VCaP (cell line): ENCODE results near the gene H3-3A.
"Not testable (repeated sequence)": the region's sequence is repeated elsewhere in the genome, so short reads cannot be mapped to it uniquely, and the experiment has no call there.

Experiments used
- H3K27ac ChIP-seq: fragments of 450-650 bp; 2 replicates; pipeline ENCODE4 v1.5.1; 2017
- TF ChIP-seq, protein P1 (sequence below): fragments of 450-650 bp; conservative IDR thresholded peaks from 2 replicates; pipeline ENCODE4 v1.5.1; 2017; ENCODE audit warnings: mild to moderate bottlenecking, moderate library complexity

The H3-3A gene

DNA sequence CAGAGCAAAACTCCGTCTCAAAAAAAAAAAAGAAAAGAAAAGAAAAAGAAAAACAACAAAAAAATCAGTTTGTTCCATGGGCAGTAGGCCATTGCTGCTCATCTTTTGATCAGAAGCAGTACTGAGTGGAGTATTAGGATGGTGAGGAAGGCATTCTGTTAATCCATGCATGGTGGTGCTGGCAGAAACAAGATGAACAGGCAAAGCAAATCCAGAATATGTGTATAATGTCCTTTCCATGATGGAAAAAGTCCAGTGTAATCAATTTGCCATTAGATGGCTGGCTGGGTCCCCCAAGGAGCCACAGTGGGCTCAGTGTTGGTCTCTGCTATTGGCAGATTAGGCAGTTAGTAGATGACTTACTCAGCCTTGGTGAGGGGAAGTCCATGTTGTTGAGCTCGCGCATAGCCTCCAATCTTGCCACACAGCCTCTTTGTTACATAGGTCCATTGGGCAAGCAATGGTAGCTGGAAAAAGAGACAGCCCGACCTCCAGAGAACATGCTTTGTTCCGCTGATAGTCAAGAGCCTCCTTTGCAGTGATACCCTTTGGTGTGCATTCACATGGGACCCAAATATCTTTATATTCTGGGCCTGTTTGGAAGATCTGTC is 23.3 kb downstream of the H3-3A start:
- no peak overlapping the region for H3K27ac ChIP-seq
- TF ChIP-seq, protein P1, sequence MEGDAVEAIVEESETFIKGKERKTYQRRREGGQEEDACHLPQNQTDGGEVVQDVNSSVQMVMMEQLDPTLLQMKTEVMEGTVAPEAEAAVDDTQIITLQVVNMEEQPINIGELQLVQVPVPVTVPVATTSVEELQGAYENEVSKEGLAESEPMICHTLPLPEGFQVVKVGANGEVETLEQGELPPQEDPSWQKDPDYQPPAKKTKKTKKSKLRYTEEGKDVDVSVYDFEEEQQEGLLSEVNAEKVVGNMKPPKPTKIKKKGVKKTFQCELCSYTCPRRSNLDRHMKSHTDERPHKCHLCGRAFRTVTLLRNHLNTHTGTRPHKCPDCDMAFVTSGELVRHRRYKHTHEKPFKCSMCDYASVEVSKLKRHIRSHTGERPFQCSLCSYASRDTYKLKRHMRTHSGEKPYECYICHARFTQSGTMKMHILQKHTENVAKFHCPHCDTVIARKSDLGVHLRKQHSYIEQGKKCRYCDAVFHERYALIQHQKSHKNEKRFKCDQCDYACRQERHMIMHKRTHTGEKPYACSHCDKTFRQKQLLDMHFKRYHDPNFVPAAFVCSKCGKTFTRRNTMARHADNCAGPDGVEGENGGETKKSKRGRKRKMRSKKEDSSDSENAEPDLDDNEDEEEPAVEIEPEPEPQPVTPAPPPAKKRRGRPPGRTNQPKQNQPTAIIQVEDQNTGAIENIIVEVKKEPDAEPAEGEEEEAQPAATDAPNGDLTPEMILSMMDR: no peak

DNA sequence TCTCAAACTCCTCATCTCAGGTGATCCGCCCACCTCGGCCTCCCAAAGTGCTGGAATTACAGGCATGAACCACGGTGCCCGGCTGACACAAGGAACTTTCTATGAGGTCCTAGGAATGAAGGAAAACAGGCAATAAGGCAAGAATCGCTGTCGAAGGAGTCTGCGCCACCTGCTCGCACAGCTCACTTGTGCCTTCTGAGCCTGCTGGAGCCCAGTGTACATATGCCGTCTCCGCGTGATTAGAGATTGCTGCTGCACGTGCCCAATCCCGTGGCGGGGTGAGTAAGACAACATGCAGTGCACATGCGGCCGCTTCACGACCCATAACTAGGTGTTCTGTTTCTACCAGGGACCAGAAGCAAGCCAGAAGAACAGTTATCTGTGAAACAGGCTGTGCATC is 24.3 kb downstream of the H3-3A start:
- no peak overlapping the region for H3K27ac ChIP-seq
- TF ChIP-seq, protein P1: no peak

DNA sequence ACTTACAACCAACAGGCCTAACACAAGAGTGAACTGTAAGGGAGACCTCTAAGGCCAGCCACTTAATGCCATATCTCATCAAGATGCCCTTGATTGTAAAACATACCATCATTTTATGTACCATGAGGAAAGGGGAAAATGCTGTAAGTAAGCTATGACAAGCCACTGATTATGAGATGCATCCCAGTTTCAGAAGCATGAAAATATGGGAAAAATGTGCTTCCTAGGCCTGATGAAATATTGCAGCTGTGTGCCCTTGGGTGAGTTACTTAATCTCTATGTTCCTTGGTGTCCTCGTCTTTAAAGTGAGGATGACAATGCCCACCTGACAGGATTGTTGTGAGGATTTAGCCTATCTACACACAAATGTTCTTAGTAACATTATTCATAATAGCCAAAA is 28.9 kb downstream of the H3-3A start:
- TF ChIP-seq, protein P1: no peak
- H3K27ac ChIP-seq: no peak overlapping the region

DNA sequence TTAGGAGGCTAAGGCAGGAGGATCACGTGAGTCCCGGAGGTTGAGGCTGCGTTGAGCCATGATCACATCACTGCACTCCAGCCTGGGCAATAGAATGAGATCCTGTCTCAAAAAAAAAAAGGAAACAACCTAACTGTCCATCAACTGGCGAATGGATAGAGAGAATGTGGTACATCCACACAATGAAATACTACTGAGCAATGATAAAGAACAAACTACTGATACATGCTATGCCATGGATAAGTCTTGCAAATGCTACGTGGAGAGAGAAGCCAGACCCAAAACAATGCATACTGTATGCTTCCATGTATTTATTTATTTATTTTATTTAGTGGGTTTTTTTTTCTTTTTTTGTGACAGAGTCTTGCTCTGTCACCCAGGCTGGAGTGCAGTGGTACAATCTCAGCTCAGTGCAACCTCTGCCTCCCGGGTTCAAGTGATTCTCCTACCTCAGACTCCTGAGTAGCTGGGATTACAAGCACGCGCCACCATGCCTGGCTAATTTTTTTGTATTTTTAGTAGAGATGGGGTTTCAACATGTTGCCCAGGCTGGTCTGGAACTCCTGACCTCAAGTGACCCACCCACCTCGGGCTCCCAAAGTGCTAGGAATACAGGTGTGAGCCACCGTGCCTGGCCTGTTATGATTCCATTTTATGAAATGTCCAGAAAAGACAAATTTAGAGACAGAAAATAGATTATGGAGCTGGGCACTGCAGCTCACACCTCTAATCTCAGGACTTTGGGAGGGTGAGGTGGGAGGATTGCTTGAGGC is 29.7 kb downstream of the H3-3A start:
- not testable (repeated sequence) for H3K27ac ChIP-seq

DNA sequence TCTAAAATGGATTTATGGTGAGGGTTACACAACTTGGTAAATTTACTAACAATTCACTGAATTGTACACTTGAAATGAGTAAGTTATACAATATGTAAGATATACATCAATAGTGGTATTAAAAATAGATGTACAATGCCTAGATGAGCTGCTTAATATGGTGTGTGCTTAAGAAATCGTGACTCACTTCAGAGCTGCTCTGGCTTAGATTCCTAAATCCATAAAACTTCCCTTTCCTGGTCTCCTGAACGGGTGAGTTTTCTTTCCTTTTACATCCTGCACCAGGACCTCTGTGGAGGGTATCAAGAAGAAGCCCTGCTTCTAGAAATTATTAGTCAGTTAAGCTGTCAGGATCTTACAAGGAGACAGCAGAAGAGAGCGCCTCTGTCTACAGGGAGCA is 30.4 kb downstream of the H3-3A start:
- H3K27ac ChIP-seq: no peak overlapping the region
- TF ChIP-seq, protein P1: no peak

DNA sequence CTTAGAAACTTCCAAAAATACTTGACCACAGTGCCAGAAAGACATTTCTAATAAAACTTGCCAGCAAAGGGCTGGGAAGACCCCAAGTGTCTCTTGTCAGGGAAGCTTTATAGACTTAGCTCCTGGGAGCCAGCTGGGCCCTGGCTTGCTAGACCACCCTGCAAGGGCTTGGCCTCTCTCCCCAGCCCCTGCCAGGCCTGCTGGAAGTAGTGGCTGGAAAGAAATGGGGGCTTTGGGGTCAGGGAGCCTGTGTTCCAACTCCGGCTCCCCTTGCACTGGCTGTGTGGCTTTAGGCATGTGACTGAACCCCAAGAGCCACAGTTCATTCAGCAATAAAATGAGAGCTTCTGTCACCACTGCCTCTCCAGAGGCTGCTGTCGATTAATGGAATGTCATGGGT is 31.1 kb downstream of the H3-3A start:
- H3K27ac ChIP-seq: no peak overlapping the region
- TF ChIP-seq, protein P1: no peak

DNA sequence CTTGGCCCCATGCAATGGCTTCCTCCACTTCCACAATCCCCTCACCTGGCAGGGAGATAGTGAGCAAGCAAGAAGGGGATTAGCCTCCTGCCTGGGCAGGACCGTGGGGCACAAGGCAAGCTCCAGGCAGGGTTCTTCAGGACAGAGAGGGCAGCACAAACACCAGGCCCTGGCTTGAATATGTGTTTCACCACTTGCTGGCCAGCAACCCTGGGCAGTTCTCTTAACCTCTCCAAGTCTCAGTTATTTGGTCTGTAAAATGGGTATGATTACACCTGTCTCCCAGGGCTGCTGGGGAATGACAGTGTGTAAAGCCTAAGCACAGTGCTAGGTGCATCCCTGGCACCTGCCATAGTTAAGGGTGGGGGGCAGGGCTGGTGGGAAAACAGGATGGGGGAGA is 31.9 kb downstream of the H3-3A start:
- H3K27ac ChIP-seq: no peak overlapping the region
- TF ChIP-seq, protein P1: no peak

DNA sequence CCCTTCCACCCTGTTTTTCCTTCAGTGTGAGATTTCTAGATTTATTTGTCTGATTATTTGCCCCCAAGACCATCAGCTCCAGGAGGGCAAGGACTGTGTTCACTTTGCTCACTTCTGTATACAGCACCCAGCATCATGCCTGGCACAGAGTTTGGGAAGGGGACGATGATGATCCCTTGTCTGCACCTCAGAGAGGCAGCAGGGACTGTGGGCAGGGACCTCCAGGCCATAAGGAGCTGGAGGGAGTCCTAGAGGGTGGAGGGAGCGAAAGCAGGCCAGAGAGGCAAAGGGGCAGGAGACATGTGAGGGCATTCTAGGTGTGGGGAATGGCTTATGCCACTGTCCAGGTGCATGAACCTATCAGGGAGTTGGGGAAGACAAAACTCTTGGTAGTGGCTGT is 32.8 kb downstream of the H3-3A start:
- no peak overlapping the region for H3K27ac ChIP-seq
- TF ChIP-seq, protein P1: no peak
